ENCODE measurements around the gene FAM118B.

GRCh38 chr11:126163074-126163700 lies 48.4 kb upstream of the FAM118B start:
- TF ChIP-seq CTCF (IDR thresholded peaks at IDR 0.05) (no peak), ZFX (IDR thresholded peaks at IDR 0.05; ENCODE audit: borderline replicate concordance) (no peak)

Measured in 22Rv1 (cell line).